LoVo (cell line): ENCODE measurements around the gene NFIA.

ENCODE experiments used
- DNase-seq: peaks from one replicate; pipeline ENCODE4 v3.0.0-alpha.2; 2016; ENCODE audit warnings: low spot score

Gene NFIA

DNA sequence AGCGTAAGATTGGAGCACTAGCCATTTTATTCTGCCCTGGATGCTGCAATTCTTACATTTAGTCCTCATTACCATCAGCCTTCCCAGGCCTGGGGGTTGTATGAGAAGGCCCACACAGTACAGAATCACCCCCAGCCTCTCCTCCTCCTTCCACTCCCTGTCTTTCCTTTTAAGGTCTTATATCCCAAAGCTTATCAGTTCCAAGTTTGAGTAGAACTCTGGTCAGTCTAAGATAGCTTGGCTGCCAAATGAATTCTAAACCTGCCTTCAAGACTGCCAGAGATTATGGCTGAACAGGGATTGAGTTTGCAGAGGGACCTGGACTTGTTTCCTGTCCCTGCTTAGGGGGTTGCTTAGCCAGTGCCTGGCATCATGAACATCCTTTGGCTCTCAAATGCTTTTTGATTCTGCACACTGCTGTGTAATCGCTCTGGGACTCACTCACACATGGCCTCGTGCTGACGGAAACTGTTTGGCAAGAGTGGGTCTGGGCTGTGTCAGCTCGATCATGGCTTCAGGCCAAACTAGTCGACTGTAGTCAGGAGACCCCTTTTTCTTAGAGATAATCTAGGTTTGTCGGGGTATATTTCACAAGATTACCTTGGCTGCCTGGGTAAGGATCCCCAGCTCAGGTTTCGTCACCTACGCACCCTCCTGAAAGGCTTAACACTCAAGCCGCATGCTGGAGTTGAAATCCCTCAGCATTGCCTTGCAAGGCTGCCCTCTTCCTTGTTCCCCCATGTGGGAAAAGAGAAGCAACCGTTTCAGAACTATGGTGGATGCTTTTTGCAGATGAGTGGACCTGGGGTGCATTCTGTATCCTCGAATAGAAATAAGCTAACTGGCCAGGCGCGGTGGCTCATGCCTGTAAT is 252.6 kb downstream of the NFIA start:
- DNase-seq: no peak

DNA sequence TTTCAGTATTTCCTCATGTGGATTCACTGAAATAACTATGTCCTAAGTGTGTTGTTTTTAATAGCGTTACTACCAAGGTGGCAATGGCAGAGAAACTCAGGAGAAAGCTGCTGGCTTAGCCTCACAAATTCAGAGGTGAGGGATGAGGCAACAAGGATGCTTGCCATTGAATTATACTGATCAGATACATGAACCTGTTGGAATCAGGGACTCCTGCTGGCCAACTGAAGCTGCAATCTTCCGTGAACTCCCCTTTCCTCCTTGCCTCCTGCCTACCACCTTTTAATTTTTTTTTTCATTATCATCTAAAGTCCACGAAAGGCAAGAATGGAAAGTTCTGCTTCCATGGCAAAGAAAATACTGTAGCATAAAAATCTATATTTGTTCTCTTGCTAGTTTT is 254.7 kb downstream of the NFIA start:
- DNase-seq: no peak

DNA sequence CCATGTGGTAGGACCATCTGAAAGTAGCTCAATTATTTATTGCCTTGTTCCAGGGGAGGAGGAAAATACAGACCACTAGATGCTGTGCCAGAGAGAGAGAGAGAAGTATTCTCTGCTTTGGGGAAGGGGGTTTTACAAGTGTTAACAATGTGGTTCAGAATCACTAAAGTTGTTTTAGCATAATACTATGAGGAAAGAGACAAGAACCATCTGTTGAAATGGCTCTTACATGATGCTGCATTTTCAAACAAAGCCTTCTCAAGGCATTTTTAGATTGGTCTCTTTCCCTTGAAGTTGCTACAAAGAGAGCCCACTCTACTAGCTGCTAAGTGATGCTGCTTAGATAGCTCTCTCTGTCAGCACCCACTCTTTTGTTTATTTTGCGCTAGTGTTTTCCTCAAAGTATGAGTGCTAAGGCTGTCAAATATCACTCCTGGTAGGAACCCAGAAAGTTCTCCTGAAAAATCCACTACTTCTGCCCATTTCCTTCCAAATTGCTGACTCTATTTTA is 255.1 kb downstream of the NFIA start:
- DNase-seq: no peak

DNA sequence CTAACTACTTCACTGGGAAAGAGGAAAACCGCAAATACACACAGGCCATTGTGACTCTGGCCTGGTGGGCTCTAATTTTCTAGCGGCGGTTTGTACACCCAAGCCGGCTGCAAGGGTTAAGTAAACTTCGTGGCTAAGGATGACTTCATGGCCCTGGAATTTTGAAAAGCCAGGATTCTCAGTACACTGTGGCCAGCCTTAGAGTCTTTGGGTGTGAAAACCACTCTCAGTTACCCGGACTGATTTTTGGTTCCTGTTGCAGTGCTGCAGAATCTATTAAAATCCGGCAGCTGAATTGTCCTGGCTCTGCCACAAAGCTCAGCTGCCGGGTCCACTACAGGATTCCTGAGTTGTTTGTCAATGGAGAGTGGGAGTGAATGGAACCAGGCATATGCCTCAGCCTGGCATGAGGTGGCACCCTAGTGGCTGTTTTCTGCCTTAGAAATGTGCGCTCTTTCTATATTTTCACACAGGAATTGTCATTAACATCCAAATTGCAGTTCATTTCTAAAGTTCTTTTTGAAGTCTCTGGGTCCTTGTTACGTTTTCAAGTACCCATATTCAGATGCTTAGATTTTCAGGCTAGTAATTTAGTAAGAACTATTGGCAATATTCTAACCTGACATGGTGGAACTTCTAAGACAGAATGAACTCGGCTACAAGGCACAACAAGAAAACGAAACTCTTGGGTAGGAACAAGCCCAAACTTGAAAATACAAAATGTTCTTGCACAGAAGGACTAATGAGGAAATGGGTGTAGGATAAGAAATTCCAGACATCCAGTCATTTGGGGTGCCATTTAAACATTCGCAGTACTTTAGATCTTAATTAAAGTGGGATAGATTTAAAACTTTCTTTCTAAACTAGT is 255.9 kb downstream of the NFIA start:
- DNase-seq: peak; percentile 76

DNA sequence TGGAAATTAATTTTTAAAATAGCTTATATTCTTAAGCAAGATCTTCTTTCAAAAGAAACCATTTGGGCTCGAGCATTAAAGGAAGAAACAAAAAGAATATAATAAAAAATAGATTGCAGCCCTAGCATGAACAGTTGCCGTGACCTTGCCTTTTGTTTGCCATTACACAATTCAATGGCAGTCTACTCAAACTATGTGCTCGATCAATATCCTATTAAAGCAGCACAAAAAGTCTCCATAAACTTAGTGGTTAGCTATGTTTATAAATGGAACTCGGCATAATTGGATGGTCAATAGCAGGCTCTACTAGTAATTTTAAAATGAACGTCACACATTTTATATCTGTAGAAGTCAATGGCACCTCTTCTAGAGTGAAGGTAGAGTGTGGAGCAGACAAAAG is 256.5 kb downstream of the NFIA start:
- no peak for DNase-seq

DNA sequence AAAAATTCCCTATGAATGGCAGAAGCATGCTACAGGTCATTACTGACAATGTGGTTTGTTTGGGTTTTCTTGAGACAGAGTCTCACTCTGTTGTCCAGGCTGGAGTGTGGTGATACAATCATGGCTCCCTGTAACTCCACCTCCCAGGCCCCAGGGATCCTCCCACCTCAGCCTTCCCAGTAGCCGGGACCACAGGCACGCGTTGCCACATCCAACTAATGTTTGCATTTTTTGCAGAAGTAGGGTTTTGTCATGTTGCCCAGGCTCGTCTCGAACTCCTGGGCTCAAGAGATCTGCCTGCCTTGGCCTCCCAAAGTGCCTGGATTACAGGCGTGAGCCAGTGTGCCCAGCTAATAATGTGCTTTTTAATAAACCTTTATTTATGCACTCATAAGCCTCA is 259.1 kb downstream of the NFIA start:
- DNase-seq: no peak

DNA sequence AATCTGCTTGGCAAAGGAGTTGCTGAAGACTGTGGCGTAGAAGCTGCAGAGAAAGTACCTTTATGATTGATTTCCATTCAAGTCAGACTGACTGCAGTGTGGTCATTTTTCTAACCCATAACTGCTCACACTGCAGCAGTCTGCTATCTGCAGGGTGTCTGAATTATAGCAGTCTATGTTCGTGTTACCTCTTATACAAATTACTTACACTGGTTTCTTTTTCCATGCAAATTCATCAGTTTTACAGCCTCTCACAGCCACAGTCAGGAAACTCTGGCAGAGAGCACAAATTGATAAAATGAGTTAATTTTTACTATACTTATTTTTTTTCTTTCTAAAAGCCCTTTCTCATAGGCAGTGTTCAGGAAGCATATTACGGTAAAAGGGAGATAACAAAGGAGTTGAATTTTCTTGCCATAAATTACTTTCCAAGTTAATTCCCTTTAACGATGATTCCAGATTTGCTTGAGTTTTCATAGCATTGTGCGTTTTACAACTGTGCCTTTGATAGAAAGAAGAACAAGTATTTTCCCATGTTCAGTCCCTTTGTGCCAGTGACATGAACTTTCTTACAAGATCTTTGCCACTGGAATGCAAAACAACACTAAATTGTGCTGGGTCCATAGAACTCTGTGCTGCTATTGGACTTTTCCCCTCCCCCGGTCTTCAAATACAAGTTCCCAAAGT is 261.5 kb downstream of the NFIA start:
- DNase-seq: no peak

DNA sequence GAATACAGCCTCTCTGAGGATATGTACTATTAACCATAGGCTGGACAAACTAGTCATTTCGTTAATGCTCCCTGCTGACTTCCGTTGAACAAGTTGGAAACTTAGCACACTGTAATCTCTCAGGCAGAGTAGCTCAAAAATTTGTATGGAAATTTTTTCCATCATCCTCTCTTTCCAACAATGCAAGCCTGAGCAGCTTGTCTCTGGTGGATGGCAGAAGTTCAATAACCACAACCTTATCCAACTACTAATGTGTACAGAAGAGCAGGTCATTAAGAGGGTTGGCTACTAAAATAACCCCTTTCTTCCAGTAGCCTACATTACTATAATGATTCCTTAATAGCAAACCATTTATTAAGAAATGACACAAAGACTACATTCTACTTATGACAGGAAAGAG is 262.3 kb downstream of the NFIA start:
- no peak for DNase-seq

DNA sequence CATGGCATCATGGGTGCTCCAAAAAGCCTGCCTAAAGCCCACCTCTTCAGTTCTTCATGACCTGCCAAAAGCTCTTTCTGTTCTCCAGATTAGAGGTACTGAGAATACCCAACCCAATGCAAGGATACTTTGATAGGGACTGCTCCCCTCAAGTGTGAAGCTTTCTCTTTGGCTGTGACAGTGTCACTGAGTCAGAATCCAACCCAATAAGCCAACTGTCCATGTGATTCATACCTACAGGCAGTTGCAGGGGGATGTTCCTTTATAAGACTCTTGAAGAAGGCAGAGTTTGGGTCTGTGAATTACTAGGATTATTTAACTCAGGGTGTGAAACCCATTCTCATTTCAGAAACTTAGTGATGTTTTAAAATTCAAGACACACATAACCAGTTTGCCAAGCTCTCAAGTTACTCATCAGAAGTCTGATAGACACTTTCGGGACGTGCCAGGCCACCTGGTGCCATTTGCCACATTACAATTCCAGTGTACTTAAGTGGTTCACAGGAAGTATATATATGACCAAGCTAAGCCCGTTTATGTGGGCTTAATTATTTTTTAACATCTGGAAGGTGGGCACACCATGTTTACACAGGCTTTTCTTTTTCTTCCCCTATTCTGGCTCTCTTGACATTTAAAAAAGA is 265.8 kb downstream of the NFIA start:
- DNase-seq: no peak

DNA sequence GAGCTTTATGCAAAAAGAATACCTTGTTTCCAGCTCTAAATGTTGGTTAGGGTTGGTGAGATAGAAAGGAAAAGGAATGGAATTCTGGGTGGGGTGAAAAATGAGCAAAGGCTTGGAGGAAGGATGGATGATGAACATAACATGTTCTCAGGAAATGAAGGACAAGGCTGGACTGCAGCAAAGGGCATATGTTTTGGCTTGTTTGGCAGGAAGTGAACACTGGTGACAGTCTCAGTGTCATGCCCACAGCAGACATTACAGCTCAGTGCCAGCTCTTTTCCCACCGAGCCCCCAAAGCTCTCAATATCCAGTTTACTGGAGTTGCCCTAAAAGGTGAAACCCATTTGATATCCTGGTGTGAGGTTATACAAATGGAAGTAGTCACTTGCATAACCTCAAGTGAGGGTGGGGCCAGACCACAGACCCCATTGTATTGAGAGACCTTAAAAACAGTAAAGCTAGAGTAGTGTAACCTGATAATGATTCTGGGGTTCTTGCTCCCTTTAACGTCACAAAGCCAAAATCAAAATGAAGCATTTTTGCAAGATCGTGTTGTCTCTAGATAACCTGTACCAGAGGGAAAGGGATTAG is 270.6 kb downstream of the NFIA start:
- no peak for DNase-seq

DNA sequence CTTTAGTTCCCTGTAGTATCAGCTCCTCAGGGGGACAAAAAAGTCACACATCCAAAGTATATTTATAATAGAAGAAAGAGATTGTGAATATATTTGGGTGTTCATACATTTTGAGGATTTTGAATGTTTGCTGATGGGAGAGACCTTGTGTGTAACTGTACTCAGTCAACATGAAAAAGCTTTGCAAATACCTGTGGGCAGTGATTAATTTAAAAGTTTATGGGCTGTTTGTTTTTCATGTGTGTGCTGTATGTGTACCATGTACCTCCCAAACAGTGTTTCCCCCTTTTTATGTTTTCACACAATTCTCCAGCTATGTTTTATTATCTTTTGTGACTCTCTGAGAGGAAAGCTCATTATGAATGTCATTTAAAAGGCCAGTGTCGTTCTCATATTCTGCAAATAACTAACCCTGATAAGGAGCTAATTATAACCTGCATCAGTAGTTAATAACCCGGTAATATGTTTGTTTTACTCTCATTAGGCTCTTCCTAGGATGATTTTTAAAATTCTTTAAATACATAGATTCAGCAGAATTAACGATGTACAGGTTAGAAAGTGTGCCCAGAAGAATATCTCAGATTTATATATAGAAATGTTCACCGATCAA is 271.5 kb downstream of the NFIA start:
- DNase-seq: no peak

DNA sequence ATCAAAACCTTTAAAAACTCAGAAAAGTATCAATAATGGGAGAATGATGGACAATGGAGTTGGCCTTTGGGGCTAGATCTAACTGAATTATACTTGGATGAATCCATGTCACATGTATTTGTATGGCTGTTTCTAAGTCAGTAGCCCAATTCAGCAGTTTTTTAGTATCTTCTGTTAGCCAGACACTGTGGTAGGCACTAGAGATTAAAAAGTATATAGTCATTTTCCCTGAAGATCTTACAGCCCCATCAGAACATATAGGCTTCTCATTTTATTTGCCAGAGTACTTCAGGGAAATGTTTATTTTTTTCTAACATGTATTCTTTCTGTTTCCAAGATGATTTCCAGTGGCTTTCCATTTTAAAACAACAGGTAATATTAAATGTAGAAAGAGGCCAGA is 273.7 kb downstream of the NFIA start:
- no peak for DNase-seq

DNA sequence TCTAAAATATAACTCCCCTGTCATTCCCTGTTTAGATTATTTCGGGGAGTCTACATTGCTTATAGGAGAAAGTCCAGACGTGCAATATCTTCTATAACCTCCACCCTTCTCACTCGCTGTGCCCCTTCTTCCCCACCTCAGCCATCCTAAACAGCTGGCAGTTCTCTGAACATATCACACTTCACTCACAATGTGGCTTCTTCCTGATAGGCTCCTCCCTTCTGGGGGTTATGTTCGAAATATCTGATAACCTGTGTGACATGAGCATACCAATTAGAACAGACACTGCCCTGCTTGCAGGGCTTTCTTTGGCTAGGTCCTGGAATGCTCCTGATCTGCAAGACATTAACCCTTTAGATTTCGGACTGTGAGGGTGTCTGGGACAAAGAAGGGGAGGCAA is 274.6 kb downstream of the NFIA start:
- DNase-seq: no peak

DNA sequence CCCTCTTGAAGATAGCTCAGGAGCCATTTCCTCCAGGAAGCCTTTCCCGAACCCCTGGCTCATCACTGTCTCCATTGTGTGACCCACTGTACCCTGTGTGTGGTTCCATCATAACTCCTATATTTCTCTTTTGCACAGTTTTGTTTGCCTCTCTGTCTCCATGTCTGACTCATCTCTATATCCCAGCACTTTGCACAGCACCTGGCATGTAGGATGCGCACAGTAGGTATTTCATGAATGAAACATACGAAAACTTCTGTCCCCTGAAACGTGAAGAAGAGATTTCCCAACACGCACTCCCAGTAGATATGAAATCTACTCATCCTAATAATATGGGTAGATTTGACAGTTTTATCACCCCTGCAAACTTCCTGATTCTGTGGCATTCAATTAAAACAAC is 275.2 kb downstream of the NFIA start:
- DNase-seq: no peak

DNA sequence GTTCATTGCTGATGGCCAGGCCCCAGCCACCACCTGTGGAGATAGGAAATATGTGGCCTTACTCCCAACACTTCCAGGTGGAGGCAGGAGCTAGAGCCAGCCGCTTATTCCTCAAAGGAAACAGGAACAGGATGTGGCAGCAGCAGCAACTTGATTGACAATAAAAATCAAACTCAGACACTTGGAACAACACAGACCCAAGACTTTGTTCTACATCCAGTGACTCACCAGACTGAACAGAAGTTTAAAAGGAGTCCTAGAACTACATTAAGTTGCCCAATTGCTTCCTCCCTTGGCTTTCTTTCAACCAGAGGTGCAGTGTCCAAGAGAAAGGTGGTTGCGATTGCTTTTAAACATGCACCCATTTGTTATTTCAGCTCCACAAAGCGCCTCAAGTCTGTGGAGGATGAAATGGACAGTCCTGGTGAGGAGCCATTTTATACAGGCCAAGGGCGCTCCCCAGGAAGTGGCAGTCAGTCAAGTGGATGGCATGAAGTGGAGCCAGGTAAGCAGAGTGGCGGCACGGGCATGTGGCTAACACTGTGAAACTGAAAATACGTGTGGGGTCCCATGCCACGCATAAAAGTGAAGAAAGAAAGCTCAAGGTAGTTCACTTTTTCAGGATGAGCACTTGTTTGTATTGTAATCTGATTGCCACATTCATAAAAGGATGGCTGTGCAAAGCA is 276.6 kb downstream of the NFIA start:
- no peak for DNase-seq

DNA sequence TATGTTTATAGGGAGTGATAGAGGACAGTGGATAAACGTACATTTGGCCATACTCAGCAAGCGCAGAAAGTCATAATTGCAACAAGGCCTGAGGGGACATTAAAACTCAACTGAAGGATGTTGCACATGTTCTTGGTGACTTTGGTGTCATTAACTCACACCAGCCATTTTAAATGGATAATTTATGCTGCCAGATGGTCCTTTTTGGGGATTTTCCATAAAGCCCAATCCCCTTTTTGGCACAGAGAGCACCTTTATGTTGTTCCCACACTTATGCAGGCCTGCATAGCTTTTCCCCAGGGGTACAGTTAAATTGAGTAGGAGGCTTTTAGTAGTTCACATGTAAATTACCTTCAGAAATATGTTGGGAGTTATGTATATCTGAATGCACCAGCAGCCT is 279.6 kb downstream of the NFIA start:
- no peak for DNase-seq

DNA sequence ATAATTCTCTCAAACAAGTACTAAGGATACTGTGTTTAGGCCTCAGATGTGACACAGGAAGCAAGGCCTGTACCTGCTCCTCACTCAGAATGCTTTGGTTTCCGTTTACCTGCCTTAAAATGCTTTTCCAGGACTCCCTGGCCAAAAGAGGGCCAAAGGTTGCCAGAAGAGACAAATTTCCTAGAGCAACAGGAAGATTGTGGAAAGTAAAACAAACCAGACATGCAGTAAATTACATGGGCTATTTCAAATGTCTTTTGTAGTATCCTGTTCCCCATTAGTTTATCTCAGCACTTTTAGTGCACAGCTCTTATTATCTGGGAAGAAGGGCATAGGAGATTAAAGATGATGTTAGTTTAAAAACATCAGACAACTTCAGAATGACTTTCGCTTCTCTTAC is 280.0 kb downstream of the NFIA start:
- DNase-seq: no peak

DNA sequence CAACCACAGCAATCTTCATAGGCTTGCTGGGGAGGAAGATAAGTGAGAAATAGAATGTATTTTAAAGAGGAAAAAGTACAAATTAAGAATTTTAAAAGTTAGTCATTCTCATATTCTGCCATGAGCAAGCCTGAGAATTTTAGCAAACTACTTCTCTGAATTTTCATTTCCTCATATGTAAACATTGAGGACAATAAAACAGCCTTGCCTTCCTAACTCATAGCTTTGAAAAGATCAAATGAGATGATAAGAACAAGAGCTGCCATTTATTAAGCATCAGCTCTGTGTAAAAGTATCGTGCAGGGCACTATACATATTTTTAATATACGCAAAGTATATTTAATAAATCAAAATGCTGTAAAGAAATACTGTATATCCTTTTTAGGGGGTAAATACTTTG is 286.0 kb downstream of the NFIA start:
- DNase-seq: no peak

DNA sequence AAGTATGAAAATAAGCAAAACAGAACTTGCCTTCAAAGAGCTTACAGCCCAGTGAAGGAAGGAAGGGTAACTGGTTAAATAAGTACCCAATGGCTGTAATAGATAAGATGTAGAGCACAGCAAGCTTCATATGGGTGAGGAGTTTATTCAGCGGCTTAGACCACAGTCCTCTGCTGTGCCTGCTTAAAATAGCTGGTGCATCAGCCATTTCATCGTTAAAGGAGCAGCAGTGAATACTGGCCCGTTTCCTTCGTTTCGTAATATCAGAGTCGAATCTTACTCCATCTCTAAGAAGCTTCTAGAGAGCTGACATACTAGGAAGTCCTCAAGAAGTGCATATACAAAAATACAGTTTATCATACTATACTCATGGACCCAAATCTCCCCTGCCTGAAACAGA is 286.5 kb downstream of the NFIA start:
- DNase-seq: no peak

DNA sequence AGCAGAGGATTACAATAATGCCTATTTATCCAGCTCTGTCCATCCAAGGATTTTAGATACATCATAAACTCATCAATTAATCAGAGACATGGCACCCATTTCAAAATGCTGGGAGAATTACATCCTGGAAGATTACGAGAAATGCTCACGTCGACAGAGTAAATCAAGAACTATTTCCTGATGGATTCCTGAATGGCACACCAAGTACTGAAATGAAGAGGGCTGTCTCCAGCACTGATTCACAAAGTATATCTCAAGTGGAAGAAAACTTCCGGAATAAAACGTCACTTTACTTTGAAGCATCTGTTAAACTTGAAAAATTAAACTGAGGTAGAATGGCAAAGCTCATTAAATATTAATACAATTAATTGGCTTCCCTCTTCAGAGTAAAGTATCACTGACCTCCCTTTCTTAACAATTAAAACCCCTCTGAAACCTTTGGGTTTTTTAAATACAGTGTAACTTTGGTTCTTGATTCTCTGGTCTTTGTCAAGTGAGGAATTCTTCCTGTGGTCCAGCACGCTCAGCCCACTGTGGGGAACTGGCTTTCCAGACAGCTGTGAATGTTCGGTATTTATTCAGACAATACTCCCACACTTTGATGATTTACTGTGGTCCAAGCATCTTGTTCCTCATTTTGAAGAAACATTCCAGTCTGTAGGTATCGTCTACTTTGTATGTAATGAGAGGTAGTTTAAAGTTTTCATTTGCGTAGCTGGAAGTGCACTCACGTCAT is 288.0 kb downstream of the NFIA start:
- DNase-seq: no peak
